NCI-H146 treated with DMSO at 0.1 percent for 48 hours (cell line): ENCODE data around the gene MPV17L.
"Not testable (repeated sequence)": the region's sequence is repeated elsewhere in the genome, so short reads cannot be mapped to it uniquely, and the experiment has no call there.

Source experiments
- DNase-seq: peaks from one replicate; lab custom pipeline; 2025; ENCODE audit not compliant: unreplicated experiment; lab: John Stamatoyannopoulos, UW

The MPV17L gene

DNA sequence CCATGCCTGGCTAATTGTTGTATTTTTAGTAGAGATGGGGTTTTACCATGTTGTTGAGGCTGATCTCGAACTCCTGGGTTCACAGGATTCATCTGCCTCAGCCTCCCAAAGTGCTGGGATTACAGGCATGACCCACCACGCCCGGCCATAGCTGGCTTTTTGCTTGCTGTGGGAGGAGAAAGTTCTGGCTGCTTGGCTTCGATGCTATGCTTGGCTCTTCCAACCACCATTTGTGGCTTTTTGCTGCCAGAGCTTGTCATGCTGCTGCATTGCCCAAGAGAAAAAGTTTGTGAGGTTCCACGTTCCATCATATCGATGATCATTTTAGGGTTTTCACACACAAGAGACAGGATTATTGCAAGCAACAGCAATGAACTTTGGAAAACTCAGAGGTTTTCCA, 55.1 kb downstream of the MPV17L start:
- no peak for DNase-seq

- DNase-seq, result no peak
Measured at GRCh38 chr16:15451098-15451731, 55.7 kb downstream of the MPV17L start.

DNA sequence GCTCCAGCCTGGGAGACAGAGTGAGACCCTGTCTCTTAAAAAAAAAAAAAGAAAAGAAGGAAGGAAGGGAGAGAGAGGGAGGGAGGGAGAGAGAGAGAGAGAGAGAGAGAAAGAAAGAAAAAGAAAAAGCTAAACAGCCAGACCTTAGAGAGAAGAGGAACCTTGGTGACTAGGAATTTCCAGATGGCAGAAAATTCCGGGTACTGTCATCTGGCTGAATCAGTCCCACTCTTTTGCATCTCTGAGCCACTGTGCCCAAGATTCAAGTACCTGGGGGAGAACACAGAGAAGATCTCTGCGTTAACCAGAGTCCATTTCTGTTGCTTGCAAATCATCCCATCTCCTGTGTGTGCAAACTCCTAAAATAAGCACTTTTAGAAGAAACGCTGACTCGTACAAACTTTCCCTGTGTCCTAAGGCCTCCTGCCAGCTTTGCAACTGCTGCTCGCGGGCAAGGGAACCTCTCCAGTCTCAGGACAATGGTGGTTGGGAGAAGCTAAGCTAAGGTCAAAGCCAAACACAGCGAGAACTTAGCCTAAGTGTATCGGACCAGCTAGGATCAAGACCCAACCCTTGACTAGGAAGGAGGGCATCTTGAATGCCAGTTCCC, 56.8 kb downstream of the MPV17L start:
- no peak for DNase-seq

DNA sequence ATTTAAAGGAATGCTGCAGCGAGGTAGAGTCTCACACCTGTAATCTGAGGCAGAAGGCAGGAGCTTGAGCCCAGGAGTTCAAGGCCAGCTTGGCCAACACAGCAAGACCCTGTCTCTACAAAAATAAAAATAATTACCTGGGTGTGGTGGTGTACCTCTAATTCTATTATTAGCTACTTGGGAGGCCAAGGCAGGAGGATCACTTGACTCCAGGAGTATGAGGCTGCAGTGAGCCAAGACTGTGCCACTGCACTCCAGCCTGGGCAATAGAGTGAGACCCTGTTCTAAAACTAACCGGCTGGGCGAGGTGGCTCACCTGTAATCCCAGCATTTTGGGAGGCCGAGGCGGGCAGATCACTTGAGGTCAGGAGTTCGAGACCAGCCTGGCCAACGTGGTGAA, 57.7 kb downstream of the MPV17L start:
- DNase-seq, result not testable (repeated sequence)

- DNase-seq, result not testable (repeated sequence)
Measured at GRCh38 chr16:15454933-15455332, 59.4 kb downstream of the MPV17L start.

- DNase-seq, result no peak
Measured at GRCh38 chr16:15457400-15457799, 61.8 kb downstream of the MPV17L start.

- no peak for DNase-seq
Measured at GRCh38 chr16:15457958-15458357, 62.4 kb downstream of the MPV17L start.

- DNase-seq, result no peak
Measured at GRCh38 chr16:15459791-15460190, 64.2 kb downstream of the MPV17L start.

DNA sequence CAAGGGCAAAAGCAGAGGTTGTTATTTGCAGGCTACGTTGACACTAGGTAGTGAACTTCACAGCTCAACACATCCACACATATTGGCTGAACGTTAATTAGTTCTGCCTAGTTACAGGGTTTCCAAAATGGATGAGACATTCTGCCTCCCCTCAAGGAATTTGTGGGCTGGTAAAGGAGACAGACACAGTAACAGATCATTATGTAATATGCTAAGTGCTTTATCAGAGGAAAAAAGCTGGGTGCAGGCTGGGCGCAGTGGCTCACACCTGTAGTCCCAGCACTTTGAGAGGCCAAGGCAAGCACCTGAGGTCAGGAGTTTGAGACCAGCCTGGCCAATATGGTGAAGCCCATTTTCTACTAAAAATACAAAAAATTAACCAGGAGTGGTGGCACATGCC, 65.0 kb downstream of the MPV17L start:
- DNase-seq, result no peak

GRCh38 chr16:15461376-15461775, 65.8 kb downstream of the MPV17L start:
- no peak for DNase-seq
